ENCODE results near the gene ZNF621. TPM values are rescaled to one million over a fixed set of nuclear protein-coding genes. Genes with fewer than 3 reads are reported as not detected.

Gene ZNF621
- total RNA-seq: 7.6 and 18.2 TPM in 2 replicates

GRCh38 chr3:40524568-40525285, at the start of gene ZNF621:
TSS of gene ZNF621 (plus strand) at chr3:40524960. CDS start at chr3:40525841, 881 bp downstream.

GRCh38 chr3:40476478-40477470, 48.0 kb upstream of the ZNF621 start, which contains the start of gene ZNF619:
TSS of gene ZNF619 (plus strand) at chr3:40477122. CDS start at chr3:40477980, 858 bp downstream.

GRCh38 chr3:40505599-40506462, 18.9 kb upstream of the ZNF621 start, which contains the start of gene ZNF620:
TSS of gene ZNF620 (plus strand) at chr3:40506039. CDS start at chr3:40506353, 314 bp downstream.

Other genes starting within 250 kb of the ZNF621 start
- gene EIF1B, start 215.3 kb upstream of the ZNF621 start, total RNA-seq: 20.0 and 23.3 TPM in 2 replicates
- 1.2 TPM in 1 of 2 replicates, not detected in the other for gene ENTPD3, start 137.8 kb upstream of the ZNF621 start, total RNA-seq
- 422 and 828 TPM in 2 replicates for gene RPL14, start 67.6 kb upstream of the ZNF621 start, total RNA-seq
- 2.2 and 14.3 TPM in 2 replicates for gene ZNF619, start 47.8 kb upstream of the ZNF621 start, total RNA-seq
- 0.39 and 2.6 TPM in 2 replicates for gene ZNF620, start 18.9 kb upstream of the ZNF621 start, total RNA-seq